ENCODE data around the gene ABCF1. TPM values are rescaled to one million over a fixed set of nuclear protein-coding genes. Genes with fewer than 3 reads are reported as not detected.

ABCF1 gene
- total RNA-seq, 1 experiment from 2014 or later = 73.7 TPM

DNA sequence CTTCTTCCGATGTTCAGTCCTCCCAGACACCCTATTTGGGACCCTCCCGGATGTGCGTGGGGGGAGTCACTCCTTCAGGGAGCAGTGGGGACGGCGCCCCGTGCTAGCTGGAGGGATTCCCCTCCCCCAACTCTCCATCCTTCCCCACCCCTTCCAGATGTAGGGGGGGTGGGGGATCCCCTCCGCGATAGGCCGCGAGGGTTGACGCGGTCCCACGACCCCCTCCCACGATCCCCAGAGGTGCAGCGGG, 15.5 kb upstream of the ABCF1 start:
- Histone ChIP-seq H2AFZ (peak overlapping the region; percentile 94), H4K20me1 (ENCODE audit: insufficient read depth) (peaks cover 16% of the 10 kb centered on the region), H3F3A (ENCODE audit: insufficient read depth, low read depth) (peaks cover 29% of the 10 kb centered on the region; the same call in 1 of the 2 replicates), H3K9me3 (ENCODE audit: insufficient read depth, low read depth) (no peaks in the 10 kb centered on the region), H3K9me2 (ENCODE audit: insufficient read depth) (no peaks in the 10 kb centered on the region), H3K27me3 (ENCODE audit: insufficient read depth, low read depth) (no peaks in the 10 kb centered on the region), H3K4me3 (peak overlapping the region; percentile 99), H3K4me2 (peak overlapping the region; percentile 94), H3K4me1 (replicated peaks; ENCODE audit: insufficient read depth) (peaks cover 17% of the 10 kb centered on the region), H3K27ac (no peak overlapping the region), H3K36me3 (ENCODE audit: low read depth) (peaks cover 32% of the 10 kb centered on the region), H3K79me2 (ENCODE audit: low read depth) (peaks cover 41% of the 10 kb centered on the region)
- no peak for DNase-seq
- TF ChIP-seq, protein P1, sequence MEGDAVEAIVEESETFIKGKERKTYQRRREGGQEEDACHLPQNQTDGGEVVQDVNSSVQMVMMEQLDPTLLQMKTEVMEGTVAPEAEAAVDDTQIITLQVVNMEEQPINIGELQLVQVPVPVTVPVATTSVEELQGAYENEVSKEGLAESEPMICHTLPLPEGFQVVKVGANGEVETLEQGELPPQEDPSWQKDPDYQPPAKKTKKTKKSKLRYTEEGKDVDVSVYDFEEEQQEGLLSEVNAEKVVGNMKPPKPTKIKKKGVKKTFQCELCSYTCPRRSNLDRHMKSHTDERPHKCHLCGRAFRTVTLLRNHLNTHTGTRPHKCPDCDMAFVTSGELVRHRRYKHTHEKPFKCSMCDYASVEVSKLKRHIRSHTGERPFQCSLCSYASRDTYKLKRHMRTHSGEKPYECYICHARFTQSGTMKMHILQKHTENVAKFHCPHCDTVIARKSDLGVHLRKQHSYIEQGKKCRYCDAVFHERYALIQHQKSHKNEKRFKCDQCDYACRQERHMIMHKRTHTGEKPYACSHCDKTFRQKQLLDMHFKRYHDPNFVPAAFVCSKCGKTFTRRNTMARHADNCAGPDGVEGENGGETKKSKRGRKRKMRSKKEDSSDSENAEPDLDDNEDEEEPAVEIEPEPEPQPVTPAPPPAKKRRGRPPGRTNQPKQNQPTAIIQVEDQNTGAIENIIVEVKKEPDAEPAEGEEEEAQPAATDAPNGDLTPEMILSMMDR (conservative IDR thresholded peaks at IDR 0.05) = no peak
- no peak for TF ChIP-seq EZH2 (IDR thresholded peaks at IDR 0.05; ENCODE audit: low read depth)
- BruUV-seq (replicated peaks) = no TSS peak
- POLR2A ChIA-PET (ENCODE audit: unreplicated experiment) = interaction anchor here (1.0 kb wide), 1 partner anchor 35 kb away, joined by 6 read pairs; no protein-coding TSS in a partner anchor
- CTCF ChIA-PET = interaction anchor here (0.5 kb wide), 1 partner anchor 44 kb away, joined by 3 read pairs; no protein-coding TSS in a partner anchor
- intact Hi-C loops (cut with micrococcal nuclease; ENCODE audit: unreplicated experiment) = loop anchor here (1.0 kb wide), 4 partner anchors 16 to 165 kb away; partner anchors contain the start of genes ABCF1, MRPS18B, PPP1R10 and TUBB

- Histone ChIP-seq H3K36me3 (ENCODE audit: low read depth) (peaks cover 34% of the 10 kb centered on the region), H3K9me2 (ENCODE audit: insufficient read depth) (no peaks in the 10 kb centered on the region; the same call in 1 of the 2 replicates), H3K27me3 (ENCODE audit: insufficient read depth, low read depth) (no peaks in the 10 kb centered on the region), H3K79me2 (ENCODE audit: low read depth) (peaks cover 41% of the 10 kb centered on the region), H4K20me1 (ENCODE audit: insufficient read depth) (peaks cover 17% of the 10 kb centered on the region), H2AFZ (peak within 1 kb of the TSS; percentile 94), H3F3A (ENCODE audit: insufficient read depth, low read depth) (peaks cover 29% of the 10 kb centered on the region; the same call in 1 of the 2 replicates), H3K4me2 (peak within 1 kb of the TSS; percentile 94), H3K4me1 (replicated peaks; ENCODE audit: insufficient read depth) (peaks cover 17% of the 10 kb centered on the region), H3K4me3 (peak within 1 kb of the TSS; percentile 99), H3K9me3 (ENCODE audit: insufficient read depth, low read depth) (no peaks in the 10 kb centered on the region), H3K27ac (peak within 1 kb of the TSS; percentile 79)
- intact Hi-C loops (cut with micrococcal nuclease; ENCODE audit: unreplicated experiment) = loop anchor here (1.0 kb wide), 4 partner anchors 15 to 164 kb away; partner anchors contain the start of genes ABCF1, MRPS18B, PPP1R10 and TUBB
- CTCF ChIA-PET = interaction anchor here (0.5 kb wide), 1 partner anchor 45 kb away, joined by 3 read pairs; no protein-coding TSS in a partner anchor
- POLR2A ChIA-PET (ENCODE audit: unreplicated experiment) = interaction anchor here (0.6 to 1.6 kb wide), 4 partner anchors 15 to 90 kb away, joined by 4 to 11 read pairs (median 4); partner anchors contain the start of genes ABCF1 and C6orf136
- DNase-seq = peak; percentile 89 to 99
- BruUV-seq (replicated peaks) = no TSS peak
- no peak for TF ChIP-seq EZH2 (IDR thresholded peaks at IDR 0.05; ENCODE audit: low read depth)
- TF ChIP-seq, protein P1 (conservative IDR thresholded peaks at IDR 0.05) = no peak
Observed at GRCh38 chr6:30556066-30556905, 15.0 kb upstream of the ABCF1 start, which contains the start of gene GNL1. Gene GNL1 (minus strand): TSS chr6:30556489. CDS start chr6:30556203, 286 bp downstream.

DNA sequence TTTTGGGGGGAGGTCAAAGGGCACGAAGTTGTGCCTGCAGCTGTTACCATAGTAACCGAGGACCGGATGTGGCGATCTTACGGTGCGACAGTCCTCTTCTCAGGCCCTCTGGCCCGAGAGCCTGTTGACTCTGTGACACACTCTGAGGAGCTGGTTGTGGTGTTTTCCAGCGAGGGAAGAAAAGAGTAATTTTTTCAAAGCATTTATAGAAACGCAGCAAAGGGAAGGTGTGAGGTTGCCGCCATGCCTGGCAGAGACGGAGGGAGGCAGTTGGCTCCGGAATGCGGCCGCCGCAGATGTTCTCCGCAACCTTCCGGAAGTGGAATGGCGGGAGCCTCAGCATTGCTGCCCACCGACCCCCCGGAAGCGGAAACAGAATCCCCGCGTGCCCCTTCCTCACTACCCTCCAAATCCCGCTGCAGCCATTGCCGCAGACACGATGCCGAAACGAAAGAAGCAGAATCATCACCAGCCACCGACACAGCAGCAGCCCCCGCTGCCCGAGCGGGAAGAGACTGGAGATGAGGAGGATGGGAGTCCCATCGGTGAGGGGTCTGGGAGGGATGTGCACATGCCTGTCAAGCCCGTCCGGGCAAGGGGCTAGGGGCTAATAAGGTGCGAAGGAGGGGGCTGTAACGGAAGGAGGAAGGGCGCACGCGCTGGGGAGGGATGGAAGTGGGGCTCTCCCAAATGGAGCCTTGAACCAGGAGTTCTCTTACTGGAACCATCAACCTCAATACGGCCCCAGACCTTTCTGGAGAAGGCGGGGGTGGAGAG, 14.1 kb upstream of the ABCF1 start, which contains the start of gene PRR3:
PRR3 (plus strand) TSS at position 390 of the 777 bp plus-strand sequence; CDS start at position 440, 50 bp downstream.
- H3K27me3 ChIP-seq (ENCODE audit: insufficient read depth, low read depth) = no peaks in the 10 kb centered on the region
- peaks cover 41% of the 10 kb centered on the region for H3K79me2 ChIP-seq (ENCODE audit: low read depth)
- H3K4me1 ChIP-seq (replicated peaks; ENCODE audit: insufficient read depth) = peaks cover 17% of the 10 kb centered on the region
- TF ChIP-seq, protein P1 (conservative IDR thresholded peaks at IDR 0.05) = no peak
- no peak for TF ChIP-seq EZH2 (IDR thresholded peaks at IDR 0.05; ENCODE audit: low read depth)
- peaks cover 29% of the 10 kb centered on the region; the same call in 1 of the 2 replicates for H3F3A ChIP-seq (ENCODE audit: insufficient read depth, low read depth)
- ChIA-PET POLR2A (ENCODE audit: unreplicated experiment) (interaction anchor here (0.5 to 1.6 kb wide), 5 partner anchors 10 to 90 kb away, joined by 3 to 11 read pairs (median 4); partner anchors contain the start of genes ABCF1 and C6orf136), CTCF (interaction anchor here (1.0 kb wide), 1 partner anchor 9 kb away, joined by 3 read pairs; no protein-coding TSS in a partner anchor)
- peaks cover 43% of the 10 kb centered on the region for H3K36me3 ChIP-seq (ENCODE audit: low read depth)
- H3K4me3 ChIP-seq = peak within 1 kb of the TSS; percentile 99
- peaks cover 17% of the 10 kb centered on the region for H4K20me1 ChIP-seq (ENCODE audit: insufficient read depth)
- H2AFZ ChIP-seq = peak within 1 kb of the TSS; percentile 94
- DNase-seq = peak; percentile 88 to 89
- BruUV-seq (replicated peaks) = TSS peak; percentile 55
- H3K4me2 ChIP-seq = peak within 1 kb of the TSS; percentile 94
- H3K27ac ChIP-seq = peak within 1 kb of the TSS; percentile 79
- H3K9me3 ChIP-seq (ENCODE audit: insufficient read depth, low read depth) = no peaks in the 10 kb centered on the region
- intact Hi-C loops (cut with micrococcal nuclease; ENCODE audit: unreplicated experiment) = loop anchor here (1.0 kb wide), 4 partner anchors 14 to 163 kb away; partner anchors contain the start of genes ABCF1, MRPS18B, PPP1R10 and TUBB
- H3K9me2 ChIP-seq (ENCODE audit: insufficient read depth) = no peaks in the 10 kb centered on the region; the same call in 1 of the 2 replicates

Measured in PC-9 (cell line).